K562 (cell line): ENCODE results near the gene CYP2B6. TPM values are rescaled to one million over a fixed set of nuclear protein-coding genes. Genes with fewer than 3 reads are reported as not detected.

Source experiments
- ATAC-seq: fragments of 200-7000 bp; cut with Tn5 transposase; 3 replicates; pipeline ENCODE4 v1.9.1; 2020; ENCODE audit warnings: moderate library complexity
- BruUV-seq: library from RNA; stranded (reverse); fragments of 400-500 nt; replicated peaks from 2 replicates; lab custom pipeline; 2021; lab: Mats Ljungman, UMichigan
- CTCF ChIA-PET: fragments of 300-600 bp; formaldehyde crosslinking; extraction: SDS; loops from one replicate; lab custom pipeline; 2021; ENCODE audit warnings: low intra/inter-chr PET ratio; lab: Yijun Ruan, JAX
- POLR2A ChIA-PET: fragments of 300-600, 350-650 bp; sonication (Branson Sonifier 250); formaldehyde crosslinking; extraction: SDS; loops from one replicate; lab custom pipeline; 2021; ENCODE audit warnings: antibody characterized with exemption, inconsistent platforms; lab: Yijun Ruan, JAX
- DNase-seq, 4 experiments: peaks; one replicate each; pipeline versions ENCODE4 v3.0.0 to v3.0.0-alpha.2; 2011 to 2018; ENCODE audit warnings: low spot score in 3 of 4, mixed read lengths in 3 of 4; ENCODE audit errors: extremely low read depth in 1 of 4
- FAIRE-seq: peaks from 2 replicates; lab custom pipeline; 2011; peaks lifted over from hg19 to GRCh38; lab: Jason Lieb, UNC
- H2AFZ ChIP-seq: 2 replicates; pipeline ENCODE4 v1.6.0; 2011; ENCODE audit warnings: low read depth, low read length, control low read depth, inconsistent platforms
- H3K27ac ChIP-seq: fragments of 200-600 bp; 3 replicates; pipeline ENCODE4 v1.8.0; 2011; ENCODE audit warnings: low read depth, mild to moderate bottlenecking, control low read depth, inconsistent platforms, low read length, moderate library complexity, mixed read lengths; ENCODE audit errors: extremely low read depth
- H3K27me3 ChIP-seq, 2 experiments: fragments of 300-600 bp in 1 of 2; 2 replicates in 1 of 2; 3 replicates in 1 of 2; pipeline versions ENCODE4 v1.6.0 to v1.8.0; 2011; ENCODE audit warnings: inconsistent platforms in 2 of 2, low read length in 2 of 2, mild to moderate bottlenecking in 1 of 2, mixed read lengths in 1 of 2, moderate library complexity in 1 of 2; ENCODE audit not compliant: control insufficient read depth in 2 of 2, insufficient read depth in 2 of 2
- H3K36me3 ChIP-seq: fragments of 300-600 bp; 3 replicates; pipeline ENCODE4 v1.8.0; 2011; ENCODE audit warnings: mild to moderate bottlenecking, low read length, inconsistent platforms; ENCODE audit not compliant: control insufficient read depth, insufficient read depth
- H3K4me1 ChIP-seq, 2 experiments: fragments of 200-600 bp in 1 of 2; replicated peaks in 1 of 2; 2 replicates in 1 of 2; 3 replicates in 1 of 2; pipeline versions ENCODE4 v1.5.1 to v1.8.0; 2011; ENCODE audit warnings: inconsistent platforms in 2 of 2, low read length in 2 of 2, mild to moderate bottlenecking in 1 of 2, mixed read lengths in 1 of 2, moderate library complexity in 1 of 2; ENCODE audit not compliant: control insufficient read depth in 2 of 2, insufficient read depth in 2 of 2
- H3K4me2 ChIP-seq: 2 replicates; pipeline ENCODE4 v1.6.1; 2011; ENCODE audit warnings: low read length, control low read depth, inconsistent platforms, mixed read lengths; ENCODE audit not compliant: insufficient read depth
- H3K4me3 ChIP-seq: fragments of 200-600 bp; sonication (generic), shearing (Covaris generic); 2 replicates; pipeline ENCODE4 v1.5.1; 2016; ENCODE audit warnings: control low read depth, inconsistent platforms
- H3K79me2 ChIP-seq: fragments of 200-600 bp; 3 replicates; pipeline ENCODE4 v1.8.0; 2011; ENCODE audit warnings: low read length, inconsistent platforms; ENCODE audit not compliant: control insufficient read depth, insufficient read depth
- H3K9ac ChIP-seq, 2 experiments: 2 replicates each; pipeline versions ENCODE4 v1.6.0 to v1.6.1; 2011; ENCODE audit warnings: low read depth in 2 of 2, low read length in 2 of 2, control low read depth in 1 of 2, inconsistent platforms in 1 of 2, mild to moderate bottlenecking in 1 of 2, mixed read lengths in 1 of 2; ENCODE audit not compliant: insufficient read depth in 1 of 2
- H3K9me1 ChIP-seq: one replicate; pipeline ENCODE4 v1.6.0; 2011; ENCODE audit warnings: inconsistent platforms, mild to moderate bottlenecking, low read length, moderate library complexity; ENCODE audit not compliant: control insufficient read depth, insufficient read depth
- H3K9me3 ChIP-seq: replicated peaks from 2 replicates; pipeline ENCODE4 v1.5.1; 2011; ENCODE audit warnings: low read depth, low read length, inconsistent platforms; ENCODE audit not compliant: control insufficient read depth, insufficient read depth
- H4K20me1 ChIP-seq: replicated peaks from 2 replicates; pipeline ENCODE4 v1.6.1; 2011; ENCODE audit warnings: low read length, inconsistent platforms, mixed read lengths; ENCODE audit not compliant: control insufficient read depth, insufficient read depth
- BCLAF1 ChIP-seq, 2 experiments: fragments of 450-650 bp in 1 of 2; IDR thresholded peaks; 2 replicates each; pipeline ENCODE4 v1.6.1; 2011 to 2017; ENCODE audit warnings: low read depth in 2 of 2, antibody characterized with exemption in 1 of 2, borderline replicate concordance in 1 of 2, low read length in 1 of 2, mild to moderate bottlenecking in 1 of 2, mixed read lengths in 1 of 2; ENCODE audit not compliant: control insufficient read depth in 1 of 2
- CREB5 ChIP-seq: fragments of 250-450 bp; sonication (Bioruptor Pico); IDR thresholded peaks from 2 replicates; pipeline ENCODE4 v1.5.0; 2020; ENCODE audit warnings: mild to moderate bottlenecking
- ETV5 ChIP-seq: sonication (generic); formaldehyde crosslinking; IDR thresholded peaks from 2 replicates; pipeline ENCODE4 v1.4.0; 2020; ENCODE audit warnings: low read depth, mild to moderate bottlenecking, missing genetic modification reagents
- PHTF2 ChIP-seq: fragments of 250-450 bp; sonication (Bioruptor Pico); IDR thresholded peaks from 2 replicates; pipeline ENCODE4 v1.5.0; 2021; ENCODE audit warnings: mild to moderate bottlenecking
- THAP12 ChIP-seq: fragments of 250-450 bp; sonication (Bioruptor Pico); IDR thresholded peaks from 2 replicates; pipeline ENCODE4 v1.9.0; 2021; ENCODE audit warnings: mild to moderate bottlenecking, inconsistent platforms
- ZBTB49 ChIP-seq: sonication (generic); formaldehyde crosslinking; IDR thresholded peaks from 2 replicates; pipeline ENCODE4 v1.8.0; 2022; ENCODE audit warnings: missing genetic modification reagents, mild to moderate bottlenecking, borderline replicate concordance
- ZNF175 ChIP-seq: fragments of 200-800 bp; sonication (Bioruptor generic); IDR thresholded peaks from 2 replicates; pipeline ENCODE4 v1.6.1; 2016; ENCODE audit warnings: low read depth, mild to moderate bottlenecking, missing genetic modification characterization, missing compliant biosample characterization
- ZNF76 ChIP-seq: fragments of 250-450 bp; sonication (Bioruptor Pico); IDR thresholded peaks from 2 replicates; pipeline ENCODE4 v1.4.0; 2020; ENCODE audit warnings: mild to moderate bottlenecking, moderate library complexity, borderline replicate concordance
- WGBS: fragments of 100-300 bp; shearing (Covaris generic); methylation state at CpG from one replicate; pipeline ENCODE4 v1.1.6; 2016; ENCODE audit warnings: low coverage, mixed read lengths; ENCODE audit not compliant: insufficient coverage; ENCODE audit errors: missing lambda C conversion rate; 5-methylcytosine and 5-hydroxymethylcytosine counted together
- in situ Hi-C: fragments of 300-500 bp; cut with MboI; formaldehyde crosslinking; loops from 4 replicates; pipeline ENCODE4 v1.15.0; 2018; ENCODE audit warnings: inconsistent platforms, mixed read lengths
- intact Hi-C: fragments of 100-400 bp; cut with micrococcal nuclease; formaldehyde crosslinking; loops from 2 replicates; pipeline ENCODE4 v1.14.2; 2022
- polyA plus RNA-seq, 8 experiments: library from polyadenylated mRNA; depleted of rRNA in 4 of 8; stranded (reverse) in 5 of 8; unstranded in 3 of 8; fragments of >200 nt; fragmentation: Nextera tagmentation in 2 of 8; fragmentation: Illumina TruSeq in 1 of 8; extraction: Ambion mirVana in 2 of 8; extraction: Trizol in 1 of 8; gene quantifications; 2 replicates each; pipeline versions ENCODE4 v1.2.1 to v1.2.3, GENCODE V29; 2011 to 2014; ENCODE audit warnings: inconsistent platforms in 1 of 8, missing spikeins in 1 of 8
- total RNA-seq, 7 experiments: library from RNA; depleted of rRNA in 6 of 7; stranded (reverse); fragments of >200 nt in 6 of 7; fragmentation: Illumina TruSeq in 2 of 7; extraction: Trizol in 2 of 7; gene quantifications; 2 replicates each; pipeline versions ENCODE4 v1.2.1 to v1.2.3, GENCODE V29; 2011 to 2021; ENCODE audit warnings: low replicate concordance in 1 of 7

CYP2B6 gene
- total and polyA plus RNA-seq, 9 of the 15 experiments (the other 6 are each of a cell fraction or from before 2014, with no cell fraction given) = 0.04 TPM; not detected in 8

- H3K27me3 ChIP-seq = peaks cover 13 to 24% of the 10 kb centered on the region in 2 experiments; a peak in 4 of 5 replicates
- BruUV-seq = no TSS peak
- FAIRE-seq = no peak
These were observed 27.7 kb downstream of the CYP2B6 start for GRCh38 chr19:41018736-41019290.

More at GRCh38 chr19:41018736-41019290, 27.7 kb downstream of the CYP2B6 start:
- H2AFZ ChIP-seq = no peak overlapping the region
- intact Hi-C loops (no loop called here), in situ Hi-C loops (no loop called here)
- H3K79me2 ChIP-seq = no peaks in the 10 kb centered on the region
- H3K9me3 ChIP-seq = no peaks in the 10 kb centered on the region
- ATAC-seq (no peak), DNase-seq (no peak)
- H3K4me1 ChIP-seq = no peaks in the 10 kb centered on the region
- TF ChIP-seq ZBTB49 (CRISPR knock-in tag) = no peak
- no peak for TF ChIP-seq ETV5
- no peak for TF ChIP-seq ZNF175 (CRISPR knock-in tag)
- TF ChIP-seq ZNF76 (CRISPR knock-in tag) = no peak
- no peak for TF ChIP-seq BCLAF1 (IDR thresholded peaks at IDR 0.05; ENCODE audit: borderline replicate concordance in 1 of 2, control insufficient read depth in 1 of 2, low read depth in 2 of 2, low read length in 1 of 2)
- no peak for TF ChIP-seq PHTF2 (CRISPR knock-in tag)
- no peak for TF ChIP-seq CREB5 (CRISPR knock-in tag)
- TF ChIP-seq THAP12 (CRISPR knock-in tag) = no peak
- no peaks in the 10 kb centered on the region for H3K9me1 ChIP-seq
- ChIA-PET CTCF (no interaction called here), POLR2A (no interaction called here)
- H4K20me1 ChIP-seq = peaks cover 3% of the 10 kb centered on the region; the same call in 1 of the 2 replicates
- H3K4me2 ChIP-seq = no peak overlapping the region
- no peak overlapping the region for H3K4me3 ChIP-seq
- H3K36me3 ChIP-seq = no peaks in the 10 kb centered on the region
- WGBS = 2% methylated on average over 15 of the region's 15 CpGs
- no peak overlapping the region for H3K9ac ChIP-seq
- H3K27ac ChIP-seq = no peak overlapping the region
